Measurements from ENCODE around the gene KCNQ1. TPM values are rescaled to one million over a fixed set of nuclear protein-coding genes. Genes with fewer than 3 reads are reported as not detected.

KCNQ1 gene
- total RNA-seq, 1 experiment from 2014 or later, result 10.7 TPM

- DNase-seq (ENCODE audit: low read depth, low spot score), result no peak
- H3K9me2 ChIP-seq (ENCODE audit: insufficient read depth), result no peaks in the 10 kb centered on the region
- H2AFZ ChIP-seq (ENCODE audit: low read depth, low read length, poor library complexity, severe bottlenecking), result no peak overlapping the region
- H3K4me2 ChIP-seq (ENCODE audit: low read length), result no peak overlapping the region
- POLR2A ChIA-PET, result no interaction called here
- intact Hi-C loops (cut with micrococcal nuclease), result loop anchor here (5.0 kb wide), 1 partner anchor 50 kb away; no protein-coding TSS in a partner anchor
- no peak for TF ChIP-seq RAD21 (IDR thresholded peaks at IDR 0.05; ENCODE audit: low read depth)
- RAD21 ChIA-PET (ENCODE audit: low non-redundant PET in 1 of 2, low total read pairs in 2 of 2, uncharacterized antibody in 2 of 2, unreplicated experiment in 2 of 2), result no interaction called here
- no peak overlapping the region for H3K9ac ChIP-seq (ENCODE audit: low read length)
- H3K27me3 ChIP-seq (ENCODE audit: insufficient read depth, low read length), result no peaks in the 10 kb centered on the region
- no peaks in the 10 kb centered on the region for H3K79me2 ChIP-seq (ENCODE audit: insufficient read depth, low read length)
- H3K4me1 ChIP-seq (ENCODE audit: control insufficient read depth in 1 of 2, insufficient read depth in 2 of 2, low read length in 2 of 2), result no peaks in the 10 kb centered on the region
- peaks cover 3% of the 10 kb centered on the region in 2 experiments; a peak in 2 of 4 replicates for H3K9me3 ChIP-seq (ENCODE audit: control insufficient read depth in 1 of 2, insufficient read depth in 1 of 2, low read depth in 1 of 2, low read length in 2 of 2)
- H3K36me3 ChIP-seq (ENCODE audit: control insufficient read depth in 1 of 2, insufficient read depth in 2 of 2, low read length in 2 of 2), result no peaks in the 10 kb centered on the region
- no peaks in the 10 kb centered on the region for H4K20me1 ChIP-seq (ENCODE audit: insufficient read depth)
- CTCF ChIA-PET, result no interaction called here
- no peak overlapping the region for H3K4me3 ChIP-seq (replicated peaks in 1 of 2; ENCODE audit: low read depth in 1 of 2, low read length in 2 of 2)
- no peak overlapping the region for H3K27ac ChIP-seq (ENCODE audit: low read depth, low read length)
- no TSS peak for BruUV-seq (replicated peaks)
- no peak for ATAC-seq
These were observed 148.0 kb downstream of the KCNQ1 start for GRCh38 chr11:2592559-2593392.

DNA sequence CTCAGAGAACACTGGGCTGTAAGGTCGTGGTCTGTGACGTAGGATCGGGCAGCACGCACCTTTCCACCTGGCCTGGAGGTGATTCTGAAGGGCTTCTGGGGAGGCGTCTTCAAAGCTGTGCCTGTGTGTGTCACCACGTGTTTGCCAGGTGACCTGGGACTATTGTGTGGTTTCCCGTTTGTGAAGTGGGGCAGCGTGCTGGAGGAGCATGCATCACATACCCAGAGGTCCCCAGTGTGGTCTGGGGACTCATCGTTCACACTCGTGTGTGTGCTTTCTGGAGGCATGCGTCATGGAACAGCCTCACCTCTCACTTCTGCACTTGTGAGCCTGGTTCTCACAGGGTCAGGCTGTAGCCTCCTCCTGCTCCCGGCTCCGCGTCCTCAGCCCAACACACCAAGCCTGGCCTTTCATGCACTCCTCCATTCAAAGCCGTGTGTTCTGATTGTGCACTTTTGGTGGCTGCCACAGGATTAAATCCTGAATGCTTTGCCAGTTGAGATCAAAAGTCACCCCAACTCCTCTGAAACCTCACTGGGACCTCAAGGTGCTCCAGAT, 148.7 kb downstream of the KCNQ1 start:
- H3K79me2 ChIP-seq (ENCODE audit: insufficient read depth, low read length), result no peaks in the 10 kb centered on the region
- H3K9me3 ChIP-seq (ENCODE audit: control insufficient read depth in 1 of 2, insufficient read depth in 1 of 2, low read depth in 1 of 2, low read length in 2 of 2), result peaks cover 3 to 8% of the 10 kb centered on the region in 2 experiments; a peak in 2 of 4 replicates
- H3K4me3 ChIP-seq (replicated peaks in 1 of 2; ENCODE audit: low read depth in 1 of 2, low read length in 2 of 2), result no peak overlapping the region
- ATAC-seq (no peak), DNase-seq (ENCODE audit: low read depth, low spot score) (no peak)
- no peaks in the 10 kb centered on the region for H4K20me1 ChIP-seq (ENCODE audit: insufficient read depth)
- POLR2A ChIA-PET, result no interaction called here
- H2AFZ ChIP-seq (ENCODE audit: low read depth, low read length, poor library complexity, severe bottlenecking), result no peak overlapping the region
- H3K36me3 ChIP-seq (ENCODE audit: control insufficient read depth in 1 of 2, insufficient read depth in 2 of 2, low read length in 2 of 2), result no peaks in the 10 kb centered on the region
- no peak for TF ChIP-seq CEBPB (IDR thresholded peaks at IDR 0.05; ENCODE audit: low read depth)
- TF ChIP-seq SIN3A (IDR thresholded peaks at IDR 0.05; ENCODE audit: low read depth), result no peak
- intact Hi-C loops (cut with micrococcal nuclease), result loop anchor here (5.0 kb wide), 1 partner anchor 49 kb away; no protein-coding TSS in a partner anchor
- no peaks in the 10 kb centered on the region for H3K4me1 ChIP-seq (ENCODE audit: control insufficient read depth in 1 of 2, insufficient read depth in 2 of 2, low read length in 2 of 2)
- H3K4me2 ChIP-seq (ENCODE audit: low read length), result no peak overlapping the region
- BruUV-seq (replicated peaks), result no TSS peak
- RAD21 ChIA-PET (ENCODE audit: low non-redundant PET in 1 of 2, low total read pairs in 2 of 2, uncharacterized antibody in 2 of 2, unreplicated experiment in 2 of 2), result no interaction called here
- H3K9ac ChIP-seq (ENCODE audit: low read length), result no peak overlapping the region
- CTCF ChIA-PET, result no interaction called here
- no peak overlapping the region for H3K27ac ChIP-seq (ENCODE audit: low read depth, low read length)
- H3K9me2 ChIP-seq (ENCODE audit: insufficient read depth), result no peaks in the 10 kb centered on the region
- no peaks in the 10 kb centered on the region for H3K27me3 ChIP-seq (ENCODE audit: insufficient read depth, low read length)
